ENCODE data around the gene DENND6B.

DENND6B gene

DNA sequence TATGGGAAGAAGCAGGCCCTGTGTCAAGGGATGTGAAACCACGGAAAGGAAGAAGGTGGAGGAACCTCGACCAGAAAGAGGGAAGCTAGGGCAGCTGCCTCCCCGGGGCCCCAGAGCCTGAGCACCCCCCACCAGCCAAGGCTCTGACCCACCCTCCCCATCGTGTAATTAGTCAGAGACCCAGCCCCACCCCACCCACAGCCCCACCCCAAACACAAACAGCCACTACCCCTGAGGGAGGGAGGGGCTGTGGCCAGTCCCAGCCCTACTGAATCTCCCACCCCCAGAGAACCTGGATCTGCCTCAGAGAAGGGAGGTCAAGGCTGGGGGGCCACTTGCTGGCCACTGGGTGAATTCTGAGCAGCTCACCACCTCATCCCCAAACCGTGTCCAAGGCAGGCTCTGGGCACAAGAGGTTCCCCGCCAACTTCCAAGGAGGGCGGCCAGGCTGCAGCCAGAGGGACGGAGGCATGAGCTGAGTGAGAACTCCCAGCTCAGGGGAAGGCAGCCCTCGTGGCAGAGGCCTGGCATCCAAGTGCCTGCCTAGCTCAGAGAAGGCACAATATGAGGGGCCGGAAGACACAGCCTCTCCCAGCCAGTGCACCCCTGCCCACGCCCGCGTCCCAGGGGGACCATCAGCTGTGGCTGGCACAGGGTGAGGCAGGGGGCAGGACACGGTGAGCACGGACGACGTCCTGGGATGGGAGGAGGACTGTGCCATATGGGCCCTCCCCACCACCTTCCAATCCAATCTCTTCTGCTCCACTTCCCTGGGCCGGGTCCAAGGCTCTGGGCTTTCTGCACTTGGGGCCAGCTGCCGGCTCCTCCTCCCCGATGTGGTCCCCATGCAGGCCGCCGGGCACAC is 22.1 kb downstream of the DENND6B start:
- Histone ChIP-seq H3K36me3 (ENCODE audit: control insufficient read depth in 1 of 2, insufficient read depth in 2 of 2, low read depth in 1 of 2, low read length in 2 of 2) (peaks cover 8 to 53% of the 10 kb centered on the region in 2 experiments), H3K27ac (ENCODE audit: low read length, poor library complexity, severe bottlenecking) (peak overlapping the region; percentile 92), H2AFZ (ENCODE audit: low read depth, low read length) (no peak overlapping the region), H3K9ac (ENCODE audit: low read length) (peak overlapping the region; percentile 97), H2BK12ac (ENCODE audit: low read length in 2 of 2) (peak overlapping the region; percentile 97 to 98), H4K8ac (ENCODE audit: low read length) (peak overlapping the region; percentile 88), H2BK120ac (ENCODE audit: low read depth, low read length) (peak overlapping the region; percentile 96), H2BK15ac (ENCODE audit: low read depth, poor library complexity, severe bottlenecking) (peak overlapping the region; percentile 98), H3K4ac (ENCODE audit: low read depth in 1 of 2, low read length in 2 of 2) (peak overlapping the region; percentile 68 to 75), H3K4me1 (ENCODE audit: control insufficient read depth, insufficient read depth, low read depth, low read length) (peaks cover 75% of the 10 kb centered on the region), H3K4me3 (ENCODE audit: insufficient read depth in 1 of 2, low read depth in 1 of 2, low read length in 2 of 2) (peak overlapping the region in 1 of 2 experiments; percentile 89), H2AK5ac (ENCODE audit: low read length, severe bottlenecking) (peak overlapping the region; percentile 96), H3K4me2 (ENCODE audit: low read length, poor library complexity, severe bottlenecking) (peak overlapping the region; percentile 56), H3K18ac (ENCODE audit: low read depth in 1 of 2, low read length in 2 of 2) (peak overlapping the region; percentile 78 to 98), H3K27me3 (ENCODE audit: control insufficient read depth in 1 of 2, insufficient read depth in 1 of 2, low read length in 2 of 2) (no peaks in the 10 kb centered on the region), H4K91ac (ENCODE audit: low read length) (peak overlapping the region; percentile 98), H2BK5ac (ENCODE audit: low read depth, low read length, poor library complexity, severe bottlenecking) (peak overlapping the region; percentile 93), H3K14ac (ENCODE audit: low read length in 2 of 2) (peak overlapping the region in 1 of 2 experiments; percentile 97), H3K23ac (ENCODE audit: low read length in 2 of 2) (peak overlapping the region in 1 of 2 experiments; percentile 56), H3K79me1 (replicated peaks; ENCODE audit: low read length, poor library complexity, severe bottlenecking) (no peaks in the 10 kb centered on the region), H3K9me3 (ENCODE audit: control insufficient read depth, low read length) (no peaks in the 10 kb centered on the region)
- 72% methylated on average over 18 of the region's 22 CpGs for WGBS
- DNase-seq = no peak

DNA sequence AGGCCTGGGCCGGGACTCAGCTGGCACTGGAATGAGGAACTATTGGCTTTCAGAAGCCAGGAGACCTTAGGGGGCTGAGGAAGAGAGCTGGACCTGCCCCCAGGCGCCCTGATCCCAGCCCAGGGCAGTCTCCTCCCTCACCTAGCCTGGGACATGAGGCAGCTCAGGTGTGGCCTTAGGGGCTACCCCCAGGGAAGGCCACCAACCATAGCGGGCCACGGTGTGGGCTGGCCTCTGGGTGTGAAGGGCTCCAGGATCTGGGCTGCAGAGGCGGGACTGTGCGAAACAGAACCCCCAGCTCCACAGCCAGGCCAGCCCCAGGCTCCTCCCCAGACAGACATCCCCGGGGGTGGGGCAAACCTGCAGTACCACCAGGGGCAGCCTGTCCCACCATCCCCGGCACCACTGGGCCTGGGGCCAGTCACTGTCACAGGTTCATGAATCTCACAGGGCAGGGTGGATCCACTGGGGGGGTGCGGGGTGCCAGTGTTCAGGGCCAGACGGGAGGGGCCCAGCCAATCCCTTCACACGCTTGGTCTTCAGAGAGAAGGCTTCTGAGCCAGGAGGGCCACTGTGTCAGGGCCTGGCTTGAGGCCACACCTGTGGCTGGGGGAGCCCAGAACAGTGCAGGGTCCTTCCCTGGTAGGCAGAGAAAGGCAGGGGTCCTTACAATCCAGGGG is 22.8 kb downstream of the DENND6B start:
- H2BK12ac ChIP-seq (ENCODE audit: low read length in 2 of 2) = peak overlapping the region; percentile 64 to 79
- no peak overlapping the region for H2AFZ ChIP-seq (ENCODE audit: low read depth, low read length)
- no peaks in the 10 kb centered on the region for H3K27me3 ChIP-seq (ENCODE audit: control insufficient read depth in 1 of 2, insufficient read depth in 1 of 2, low read length in 2 of 2)
- H4K8ac ChIP-seq (ENCODE audit: low read length) = peak overlapping the region; percentile 88
- peak overlapping the region; percentile 78 to 83 for H3K18ac ChIP-seq (ENCODE audit: low read depth in 1 of 2, low read length in 2 of 2)
- no peaks in the 10 kb centered on the region for H3K79me1 ChIP-seq (replicated peaks; ENCODE audit: low read length, poor library complexity, severe bottlenecking)
- peak overlapping the region; percentile 5 to 47 for H3K14ac ChIP-seq (ENCODE audit: low read length in 2 of 2)
- H2BK15ac ChIP-seq (ENCODE audit: low read depth, poor library complexity, severe bottlenecking) = peak overlapping the region; percentile 98
- H3K36me3 ChIP-seq (ENCODE audit: control insufficient read depth in 1 of 2, insufficient read depth in 2 of 2, low read depth in 1 of 2, low read length in 2 of 2) = peaks cover 8 to 57% of the 10 kb centered on the region in 2 experiments
- peak overlapping the region; percentile 75 to 86 for H3K4ac ChIP-seq (ENCODE audit: low read depth in 1 of 2, low read length in 2 of 2)
- H3K9me3 ChIP-seq (ENCODE audit: control insufficient read depth, low read length) = no peaks in the 10 kb centered on the region
- H3K4me1 ChIP-seq (ENCODE audit: control insufficient read depth, insufficient read depth, low read depth, low read length) = peaks cover 78% of the 10 kb centered on the region
- H3K4me2 ChIP-seq (ENCODE audit: low read length, poor library complexity, severe bottlenecking) = peak overlapping the region; percentile 56
- peak overlapping the region in 1 of 2 experiments; percentile 3 for H3K4me3 ChIP-seq (ENCODE audit: insufficient read depth in 1 of 2, low read depth in 1 of 2, low read length in 2 of 2)
- peak overlapping the region; percentile 37 for H3K9ac ChIP-seq (ENCODE audit: low read length)
- WGBS = 63% methylated on average over 11 of the region's 11 CpGs
- DNase-seq = no peak
- H2BK120ac ChIP-seq (ENCODE audit: low read depth, low read length) = peak overlapping the region; percentile 96
- peak overlapping the region; percentile 80 for H4K91ac ChIP-seq (ENCODE audit: low read length)
- peak overlapping the region; percentile 79 for H2AK5ac ChIP-seq (ENCODE audit: low read length, severe bottlenecking)
- peak overlapping the region in 1 of 2 experiments; percentile 19 for H3K23ac ChIP-seq (ENCODE audit: low read length in 2 of 2)
- peak overlapping the region; percentile 71 for H2BK5ac ChIP-seq (ENCODE audit: low read depth, low read length, poor library complexity, severe bottlenecking)
- H3K27ac ChIP-seq (ENCODE audit: low read length, poor library complexity, severe bottlenecking) = peak overlapping the region; percentile 92

DNA sequence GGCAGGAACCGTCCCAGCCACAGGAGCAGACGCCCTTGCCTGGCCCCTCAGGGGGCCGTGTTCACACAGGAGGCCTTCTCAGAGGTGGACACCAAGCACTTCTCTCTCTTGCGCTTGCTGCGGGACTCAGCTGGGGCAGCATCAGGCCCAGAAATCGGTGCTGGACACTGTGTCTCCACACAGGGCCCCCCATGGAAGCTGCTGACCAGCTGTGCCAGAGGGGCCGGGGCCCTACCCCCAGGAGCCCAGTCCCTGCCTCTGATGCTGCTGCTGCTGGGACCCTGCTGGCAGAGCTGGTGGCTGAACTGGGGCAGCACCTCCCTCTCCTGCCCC is 23.3 kb downstream of the DENND6B start:
- Histone ChIP-seq H3K4me3 (ENCODE audit: insufficient read depth in 1 of 2, low read depth in 1 of 2, low read length in 2 of 2) (no peak overlapping the region), H2BK15ac (ENCODE audit: low read depth, poor library complexity, severe bottlenecking) (no peak overlapping the region), H3K18ac (ENCODE audit: low read depth in 1 of 2, low read length in 2 of 2) (peak overlapping the region; percentile 35 to 78), H2BK5ac (ENCODE audit: low read depth, low read length, poor library complexity, severe bottlenecking) (no peak overlapping the region), H3K4me2 (ENCODE audit: low read length, poor library complexity, severe bottlenecking) (peak overlapping the region; percentile 46), H3K36me3 (ENCODE audit: control insufficient read depth in 1 of 2, insufficient read depth in 2 of 2, low read depth in 1 of 2, low read length in 2 of 2) (peaks cover 8 to 60% of the 10 kb centered on the region in 2 experiments), H2BK120ac (ENCODE audit: low read depth, low read length) (peak overlapping the region; percentile 54), H3K14ac (ENCODE audit: low read length in 2 of 2) (peak overlapping the region; percentile 5 to 47), H2AK5ac (ENCODE audit: low read length, severe bottlenecking) (peak overlapping the region; percentile 72), H3K27ac (ENCODE audit: low read length, poor library complexity, severe bottlenecking) (peak overlapping the region; percentile 92), H2AFZ (ENCODE audit: low read depth, low read length) (no peak overlapping the region), H3K27me3 (ENCODE audit: control insufficient read depth in 1 of 2, insufficient read depth in 1 of 2, low read length in 2 of 2) (no peaks in the 10 kb centered on the region), H3K4me1 (ENCODE audit: control insufficient read depth, insufficient read depth, low read depth, low read length) (peaks cover 78% of the 10 kb centered on the region), H3K23ac (ENCODE audit: low read length in 2 of 2) (no peak overlapping the region), H2BK12ac (ENCODE audit: low read length in 2 of 2) (peak overlapping the region in 1 of 2 experiments; percentile 24), H3K79me1 (replicated peaks; ENCODE audit: low read length, poor library complexity, severe bottlenecking) (no peaks in the 10 kb centered on the region), H4K8ac (ENCODE audit: low read length) (no peak overlapping the region), H3K4ac (ENCODE audit: low read depth in 1 of 2, low read length in 2 of 2) (peak overlapping the region; percentile 56 to 86), H3K9me3 (ENCODE audit: control insufficient read depth, low read length) (no peaks in the 10 kb centered on the region), H4K91ac (ENCODE audit: low read length) (peak overlapping the region; percentile 80), H3K9ac (ENCODE audit: low read length) (peak overlapping the region; percentile 37)
- WGBS = 90% methylated on average over 7 of the region's 7 CpGs
- DNase-seq = no peak

DNA sequence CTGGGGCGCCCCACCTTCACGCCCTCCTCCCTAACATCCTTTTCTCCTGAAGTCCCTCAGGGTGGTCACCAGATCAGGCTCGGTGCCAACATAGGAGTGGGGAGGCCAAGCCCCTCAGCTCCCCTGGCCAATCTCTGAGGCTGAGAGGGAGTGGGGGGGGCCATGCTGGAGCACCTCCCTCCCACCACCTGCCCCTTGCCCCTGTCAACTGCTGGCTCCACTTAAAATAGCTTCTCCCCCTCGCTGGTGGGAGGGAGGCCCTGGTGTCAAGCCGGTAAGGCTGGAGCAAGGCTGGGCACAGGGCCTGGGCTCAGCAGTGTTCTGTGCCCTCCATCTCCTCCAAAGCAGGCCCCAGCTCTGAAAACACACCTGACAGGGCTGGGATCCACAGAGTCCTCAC is 24.2 kb downstream of the DENND6B start:
- Histone ChIP-seq H3K14ac (ENCODE audit: low read length in 2 of 2) (peak overlapping the region in 1 of 2 experiments; percentile 31), H2BK5ac (ENCODE audit: low read depth, low read length, poor library complexity, severe bottlenecking) (no peak overlapping the region), H3K4me1 (ENCODE audit: control insufficient read depth, insufficient read depth, low read depth, low read length) (peaks cover 79% of the 10 kb centered on the region), H4K91ac (ENCODE audit: low read length) (peak overlapping the region; percentile 34), H2AFZ (ENCODE audit: low read depth, low read length) (no peak overlapping the region), H3K27me3 (ENCODE audit: control insufficient read depth in 1 of 2, insufficient read depth in 1 of 2, low read length in 2 of 2) (no peaks in the 10 kb centered on the region), H3K9ac (ENCODE audit: low read length) (peak overlapping the region; percentile 38), H4K8ac (ENCODE audit: low read length) (peak overlapping the region; percentile 59), H2AK5ac (ENCODE audit: low read length, severe bottlenecking) (no peak overlapping the region), H3K4me3 (ENCODE audit: insufficient read depth in 1 of 2, low read depth in 1 of 2, low read length in 2 of 2) (no peak overlapping the region), H3K79me1 (replicated peaks; ENCODE audit: low read length, poor library complexity, severe bottlenecking) (no peaks in the 10 kb centered on the region), H3K4ac (ENCODE audit: low read depth in 1 of 2, low read length in 2 of 2) (peak overlapping the region in 1 of 2 experiments; percentile 25), H2BK15ac (ENCODE audit: low read depth, poor library complexity, severe bottlenecking) (no peak overlapping the region), H3K4me2 (ENCODE audit: low read length, poor library complexity, severe bottlenecking) (no peak overlapping the region), H3K36me3 (ENCODE audit: control insufficient read depth in 1 of 2, insufficient read depth in 2 of 2, low read depth in 1 of 2, low read length in 2 of 2) (peaks cover 8 to 66% of the 10 kb centered on the region in 2 experiments), H2BK12ac (ENCODE audit: low read length in 2 of 2) (no peak overlapping the region), H2BK120ac (ENCODE audit: low read depth, low read length) (no peak overlapping the region), H3K23ac (ENCODE audit: low read length in 2 of 2) (no peak overlapping the region), H3K9me3 (ENCODE audit: control insufficient read depth, low read length) (no peaks in the 10 kb centered on the region), H3K18ac (ENCODE audit: low read depth in 1 of 2, low read length in 2 of 2) (peak overlapping the region in 1 of 2 experiments; percentile 42), H3K27ac (ENCODE audit: low read length, poor library complexity, severe bottlenecking) (peak overlapping the region; percentile 12)
- no peak for DNase-seq
- WGBS = 67% methylated on average over 2 of the region's 5 CpGs
